DND-41 (cell line): Measurements from ENCODE around the gene TOX3.

Experiments used
- ATAC-seq: fragments of 200-7000 bp; cut with Tn5 transposase; 3 replicates; pipeline ENCODE4 v1.9.1; 2021; ENCODE audit warnings: low read depth; ENCODE audit not compliant: insufficient read depth
- DNase-seq: peaks from one replicate; pipeline ENCODE4 v3.0.0-alpha.2; 2020
- H2AFZ ChIP-seq: 2 replicates; pipeline ENCODE4 v1.6.0; 2012; ENCODE audit warnings: low read depth, low read length
- H3K27ac ChIP-seq: 2 replicates; pipeline ENCODE4 v1.5.1; 2012; ENCODE audit warnings: low read length, inconsistent platforms
- H3K27me3 ChIP-seq: fragments of 200-600 bp; sonication (generic); 2 replicates; pipeline ENCODE4 v1.6.0; 2012; ENCODE audit warnings: low read length, mild to moderate bottlenecking, inconsistent platforms; ENCODE audit not compliant: insufficient read depth, poor library complexity
- H3K36me3 ChIP-seq: 2 replicates; pipeline ENCODE4 v1.5.1; 2012; ENCODE audit warnings: low read length, inconsistent platforms; ENCODE audit not compliant: insufficient read depth
- H3K4me1 ChIP-seq: 2 replicates; pipeline ENCODE4 v1.5.1; 2012; ENCODE audit warnings: mild to moderate bottlenecking, low read length; ENCODE audit not compliant: insufficient read depth
- H3K4me2 ChIP-seq: 2 replicates; pipeline ENCODE4 v1.6.0; 2012; ENCODE audit warnings: mild to moderate bottlenecking, moderate library complexity, low read length, inconsistent platforms; ENCODE audit not compliant: insufficient read depth
- H3K4me3 ChIP-seq, 2 experiments: fragments of 200-600 bp in 1 of 2; shearing (Covaris generic) in 1 of 2; 2 replicates each; pipeline ENCODE4 v1.5.1; 2012 to 2016; ENCODE audit warnings: inconsistent platforms in 2 of 2, low read length in 2 of 2, mild to moderate bottlenecking in 2 of 2, low read depth in 1 of 2, moderate library complexity in 1 of 2
- H3K79me2 ChIP-seq: 2 replicates; pipeline ENCODE4 v1.6.0; 2012; ENCODE audit warnings: low read length, inconsistent platforms; ENCODE audit not compliant: insufficient read depth
- H3K9ac ChIP-seq: 2 replicates; pipeline ENCODE4 v1.6.0; 2012; ENCODE audit warnings: low read depth, mild to moderate bottlenecking, inconsistent platforms, low read length, moderate library complexity
- H3K9me3 ChIP-seq: 2 replicates; pipeline ENCODE4 v1.5.1; 2012; ENCODE audit warnings: low read length, moderate library complexity, mild to moderate bottlenecking, inconsistent platforms; ENCODE audit not compliant: insufficient read depth, severe bottlenecking
- H4K20me1 ChIP-seq: 2 replicates; pipeline ENCODE4 v1.6.0; 2012; ENCODE audit warnings: low read length; ENCODE audit not compliant: insufficient read depth
- EZH2 ChIP-seq: IDR thresholded peaks from 3 replicates; pipeline ENCODE4 v1.6.1; 2012; ENCODE audit warnings: borderline replicate concordance, low read depth, mild to moderate bottlenecking, moderate library complexity, low read length, inconsistent platforms; ENCODE audit not compliant: severe bottlenecking
- TF ChIP-seq, protein P1 (sequence below): IDR thresholded peaks from 2 replicates; pipeline ENCODE4 v1.5.1; 2012; ENCODE audit warnings: borderline replicate concordance, low read length, moderate library complexity, mild to moderate bottlenecking; ENCODE audit not compliant: poor library complexity, severe bottlenecking; ENCODE audit errors: extremely low read depth

Gene TOX3

DNA sequence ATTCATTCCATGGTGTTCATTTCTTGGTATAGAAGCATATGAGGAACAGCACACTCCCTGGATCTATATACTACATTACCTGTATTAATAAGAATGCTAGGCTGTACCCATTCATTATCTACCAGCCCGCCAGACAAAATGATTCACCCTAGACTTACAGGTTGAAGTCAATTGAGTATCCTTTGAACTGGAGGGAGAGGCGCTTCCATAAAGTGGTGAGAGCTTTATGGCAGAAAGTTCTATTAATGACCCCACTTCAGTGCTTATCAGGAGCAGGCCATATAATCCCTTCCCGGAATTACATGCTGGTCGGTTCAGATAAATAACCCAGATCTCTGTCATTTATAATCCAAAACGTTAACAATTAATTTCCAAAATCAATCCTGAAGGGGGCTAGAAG is 44.5 kb upstream of the TOX3 start:
- TF ChIP-seq, protein P1, sequence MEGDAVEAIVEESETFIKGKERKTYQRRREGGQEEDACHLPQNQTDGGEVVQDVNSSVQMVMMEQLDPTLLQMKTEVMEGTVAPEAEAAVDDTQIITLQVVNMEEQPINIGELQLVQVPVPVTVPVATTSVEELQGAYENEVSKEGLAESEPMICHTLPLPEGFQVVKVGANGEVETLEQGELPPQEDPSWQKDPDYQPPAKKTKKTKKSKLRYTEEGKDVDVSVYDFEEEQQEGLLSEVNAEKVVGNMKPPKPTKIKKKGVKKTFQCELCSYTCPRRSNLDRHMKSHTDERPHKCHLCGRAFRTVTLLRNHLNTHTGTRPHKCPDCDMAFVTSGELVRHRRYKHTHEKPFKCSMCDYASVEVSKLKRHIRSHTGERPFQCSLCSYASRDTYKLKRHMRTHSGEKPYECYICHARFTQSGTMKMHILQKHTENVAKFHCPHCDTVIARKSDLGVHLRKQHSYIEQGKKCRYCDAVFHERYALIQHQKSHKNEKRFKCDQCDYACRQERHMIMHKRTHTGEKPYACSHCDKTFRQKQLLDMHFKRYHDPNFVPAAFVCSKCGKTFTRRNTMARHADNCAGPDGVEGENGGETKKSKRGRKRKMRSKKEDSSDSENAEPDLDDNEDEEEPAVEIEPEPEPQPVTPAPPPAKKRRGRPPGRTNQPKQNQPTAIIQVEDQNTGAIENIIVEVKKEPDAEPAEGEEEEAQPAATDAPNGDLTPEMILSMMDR = no peak
- no peak for TF ChIP-seq EZH2
- no peaks in the 10 kb centered on the region for H4K20me1 ChIP-seq
- no peak overlapping the region for H3K4me3 ChIP-seq
- H3K27ac ChIP-seq = no peak overlapping the region
- H2AFZ ChIP-seq = no peak overlapping the region
- no peak for DNase-seq
- H3K9me3 ChIP-seq = no peaks in the 10 kb centered on the region
- ATAC-seq = no peak
- no peaks in the 10 kb centered on the region for H3K36me3 ChIP-seq
- peaks cover 4% of the 10 kb centered on the region for H3K27me3 ChIP-seq
- no peak overlapping the region for H3K4me2 ChIP-seq
- H3K9ac ChIP-seq = no peak overlapping the region
- no peaks in the 10 kb centered on the region for H3K79me2 ChIP-seq
- H3K4me1 ChIP-seq = no peaks in the 10 kb centered on the region

DNA sequence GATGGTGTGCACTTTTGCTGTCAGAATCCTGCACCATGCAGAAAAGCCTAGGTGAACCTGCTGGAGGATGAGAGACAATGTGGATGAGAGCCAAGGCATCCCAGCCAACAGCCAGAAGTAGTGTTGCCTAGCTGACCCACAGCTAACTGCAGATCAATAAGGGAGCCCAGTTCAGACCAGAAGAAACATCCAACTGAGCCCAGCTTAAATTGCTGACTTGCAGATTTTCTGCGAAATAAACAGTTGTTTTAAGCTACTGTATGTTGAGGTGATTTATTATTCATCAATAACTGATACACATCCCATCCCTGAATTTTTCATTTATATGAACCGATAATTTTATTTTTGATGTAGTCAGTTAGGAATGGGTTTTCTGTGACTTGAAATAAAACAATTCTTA is 39.2 kb upstream of the TOX3 start:
- H3K9ac ChIP-seq = no peak overlapping the region
- ATAC-seq (no peak), DNase-seq (no peak)
- no peak overlapping the region for H2AFZ ChIP-seq
- no peaks in the 10 kb centered on the region for H3K4me1 ChIP-seq
- no peaks in the 10 kb centered on the region for H4K20me1 ChIP-seq
- H3K9me3 ChIP-seq = no peaks in the 10 kb centered on the region
- H3K36me3 ChIP-seq = no peaks in the 10 kb centered on the region
- H3K27me3 ChIP-seq = no peaks in the 10 kb centered on the region
- TF ChIP-seq, protein P1 = no peak
- no peak for TF ChIP-seq EZH2
- H3K4me2 ChIP-seq = no peak overlapping the region
- no peak overlapping the region for H3K4me3 ChIP-seq
- no peaks in the 10 kb centered on the region for H3K79me2 ChIP-seq
- no peak overlapping the region for H3K27ac ChIP-seq

DNA sequence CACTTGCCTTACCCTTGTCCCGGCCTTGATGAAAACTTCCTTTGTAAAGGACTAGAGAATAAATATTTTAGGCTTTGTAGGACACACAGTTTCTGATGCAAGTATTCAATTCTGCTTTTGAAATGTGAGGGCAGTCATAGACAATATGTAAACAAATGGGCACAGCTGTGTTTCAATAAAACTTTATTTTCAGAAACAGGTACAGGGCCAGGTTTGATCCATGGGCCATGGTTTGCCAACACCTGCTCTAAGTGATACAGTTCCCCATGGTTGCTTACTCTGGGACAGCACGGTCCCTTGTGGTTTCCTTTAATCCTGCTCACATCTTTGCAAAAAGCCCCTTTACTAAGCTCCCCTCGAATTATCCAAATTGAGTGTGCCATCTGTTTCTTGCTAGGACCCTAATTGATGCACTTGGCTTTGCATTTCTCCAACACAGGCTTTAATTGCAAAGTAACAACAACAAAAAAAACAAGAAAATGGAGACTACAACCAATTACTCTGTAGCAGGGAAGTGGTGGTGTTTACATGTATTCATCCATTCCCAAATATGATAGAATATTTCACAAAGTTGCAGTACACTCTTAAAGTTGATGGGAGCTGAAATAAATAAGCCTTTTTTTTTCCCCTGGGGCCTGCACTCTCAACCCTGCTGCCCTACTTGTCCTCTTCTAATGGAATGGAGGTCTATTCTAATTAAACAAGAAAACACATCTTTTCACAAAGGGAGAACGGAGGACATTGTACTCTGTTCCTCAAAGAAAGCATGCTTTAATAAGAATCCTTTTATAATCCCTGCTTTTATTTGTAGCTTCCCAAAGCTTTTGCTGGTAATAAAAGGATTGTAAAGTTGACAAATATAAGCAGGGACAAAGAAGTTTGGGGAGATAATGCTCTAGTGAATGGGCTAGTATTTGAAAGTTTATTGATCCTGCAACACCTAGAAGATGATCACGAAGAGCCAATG is 37.7 kb upstream of the TOX3 start:
- Histone ChIP-seq H3K27me3 (no peaks in the 10 kb centered on the region), H3K79me2 (no peaks in the 10 kb centered on the region), H3K9me3 (no peaks in the 10 kb centered on the region), H3K9ac (no peak overlapping the region), H3K36me3 (no peaks in the 10 kb centered on the region), H3K4me1 (no peaks in the 10 kb centered on the region), H2AFZ (no peak overlapping the region), H3K4me3 (no peak overlapping the region), H3K27ac (no peak overlapping the region), H3K4me2 (no peak overlapping the region), H4K20me1 (no peaks in the 10 kb centered on the region)
- DNase-seq = no peak
- TF ChIP-seq, protein P1 = no peak
- no peak for TF ChIP-seq EZH2
- no peak for ATAC-seq
